Lung (tissue), 12 donors: ENCODE results near the gene CGB3. TPM values are rescaled to one million over a fixed set of nuclear protein-coding genes. Genes with fewer than 3 reads are reported as not detected.

Experiments
- ATAC-seq: fragments of 200-7000 bp; cut with Tn5 transposase; one replicate; pipeline ENCODE4 v1.9.1; 2020; ENCODE audit warnings: moderate number of reproducible peaks; ENCODE audit not compliant: insufficient read depth, low FRiP score
- DNase-seq, 3 donors: peaks; one replicate each; pipeline ENCODE4 v3.0.0-alpha.2; 2013 to 2017
- H3K27ac ChIP-seq, 2 donors: one replicate each; pipeline ENCODE4 v1.5.1; 2013; ENCODE audit warnings: mild to moderate bottlenecking in 2 of 2, moderate library complexity in 2 of 2, control low read depth in 1 of 2, inconsistent platforms in 1 of 2, low read depth in 1 of 2, low read length in 1 of 2
- H3K27me3 ChIP-seq, 3 donors: one replicate each; pipeline ENCODE4 v1.5.1; 2013; ENCODE audit warnings: low read length in 2 of 3; ENCODE audit not compliant: control insufficient read depth in 3 of 3, insufficient read depth in 3 of 3
- H3K36me3 ChIP-seq, 4 donors: one replicate each; pipeline ENCODE4 v1.5.1; 2013; ENCODE audit warnings: low read length in 4 of 4, mild to moderate bottlenecking in 1 of 4, moderate library complexity in 1 of 4; ENCODE audit not compliant: control insufficient read depth in 4 of 4, insufficient read depth in 4 of 4
- H3K4me1 ChIP-seq, 5 donors: one replicate each; pipeline ENCODE4 v1.5.1; 2013; ENCODE audit warnings: low read length in 5 of 5, mild to moderate bottlenecking in 2 of 5, moderate library complexity in 1 of 5; ENCODE audit not compliant: control insufficient read depth in 5 of 5, insufficient read depth in 5 of 5
- H3K4me3 ChIP-seq: one replicate; pipeline ENCODE4 v1.5.1; 2013; ENCODE audit warnings: mild to moderate bottlenecking, control low read depth, moderate library complexity
- H3K9ac ChIP-seq, 2 donors: one replicate each; pipeline ENCODE4 v1.5.1; 2013; ENCODE audit warnings: low read length in 2 of 2, control low read depth in 1 of 2; ENCODE audit not compliant: insufficient read depth in 1 of 2
- H3K9me3 ChIP-seq, 4 donors: one replicate each; pipeline ENCODE4 v1.5.1; 2013; ENCODE audit warnings: low read length in 3 of 4, mild to moderate bottlenecking in 1 of 4, moderate library complexity in 1 of 4; ENCODE audit not compliant: control insufficient read depth in 4 of 4, insufficient read depth in 3 of 4
- CTCF ChIP-seq: IDR thresholded peaks from 2 replicates; pipeline ENCODE4 v1.5.1; 2012; ENCODE audit warnings: mild to moderate bottlenecking; ENCODE audit errors: control extremely low read depth, extremely low read depth
- WGBS, 2 donors: extraction: QIAGEN DNeasy Blood & Tissue Kit; methylation state at CpG; one replicate each; pipeline ENCODE4 v1.1.7; 2013; 5-methylcytosine and 5-hydroxymethylcytosine counted together
- polyA plus RNA-seq, 2 donors: library from polyadenylated mRNA; stranded (reverse); fragments of 200-250 nt; gene quantifications; one replicate each; pipeline ENCODE4 v1.2.1, GENCODE V29; 2013
- total RNA-seq, 2 donors: library from RNA; depleted of rRNA in 1 of 2; stranded (reverse); fragments of >200 nt in 1 of 2; gene quantifications; one replicate each; pipeline ENCODE4 v1.2.1, GENCODE V29; 2014 to 2021
- donor health status: control.
- donor health status: control.
- donor health status: Bipolar disorder and iron deficiency.
- donor health status: healthy.
- donor health status: DM: yes; HTN: yes; CAD: no.

Gene CGB3
- total and polyA plus RNA-seq, 4 donors, result not detected

- H3K4me1 ChIP-seq, result peaks cover 0 to 19% (median 4%) of the 10 kb centered on the region in 5 donors
- DNase-seq (no peak), ATAC-seq (no peak)
- H3K4me3 ChIP-seq, result peak within 1 kb of the TSS; percentile 10
- peaks cover 0 to 30% (median 15%) of the 10 kb centered on the region in 3 donors for H3K27me3 ChIP-seq
- H3K9me3 ChIP-seq, result no peaks in the 10 kb centered on the region
- H3K9ac ChIP-seq, result no peak within 1 kb of the TSS
- TF ChIP-seq CTCF, result no peak
- H3K36me3 ChIP-seq, result peaks cover 8 to 31% (median 12%) of the 10 kb centered on the region in 4 donors
- WGBS, 2 donors, result 67 to 72% methylated on average over 16 to 17 of the region's 17 CpGs
- no peak within 1 kb of the TSS for H3K27ac ChIP-seq
Observed at GRCh38 chr19:49017041-49017665, 7.0 kb downstream of the CGB3 start, which contains the start of gene LHB. Gene LHB (minus strand): TSS chr19:49017091. CDS start chr19:49017081, 10 bp downstream.

- Histone ChIP-seq H3K27ac (no peak overlapping the region), H3K27me3 (peaks cover 0 to 27% (median 10%) of the 10 kb centered on the region in 3 donors), H3K9me3 (no peaks in the 10 kb centered on the region), H3K4me3 (no peak overlapping the region), H3K4me1 (peaks cover 0 to 19% (median 4%) of the 10 kb centered on the region in 5 donors), H3K9ac (no peak overlapping the region), H3K36me3 (peaks cover 8 to 40% (median 12%) of the 10 kb centered on the region in 4 donors)
- WGBS, 2 donors, result 95 to 97% methylated on average over 25 to 26 of the region's 29 CpGs
- no peak for DNase-seq
- ATAC-seq, result no peak
- TF ChIP-seq CTCF, result no peak
Observed at GRCh38 chr19:49016067-49016839, 7.9 kb downstream of the CGB3 start.

- H3K27ac ChIP-seq, result no peak overlapping the region
- H3K27me3 ChIP-seq, result peaks cover 0 to 14% (median 3%) of the 10 kb centered on the region in 3 donors
- H3K36me3 ChIP-seq, result peaks cover 8 to 53% (median 15%) of the 10 kb centered on the region in 4 donors
- DNase-seq (no peak), ATAC-seq (no peak)
- no peaks in the 10 kb centered on the region for H3K9me3 ChIP-seq
- no peak for TF ChIP-seq CTCF
- 92 to 94% methylated on average over 18 of the region's 18 CpGs for WGBS, 2 donors
- no peak overlapping the region for H3K9ac ChIP-seq
- no peak overlapping the region for H3K4me3 ChIP-seq
- H3K4me1 ChIP-seq, result peaks cover 0 to 19% (median 4%) of the 10 kb centered on the region in 5 donors
Observed at GRCh38 chr19:49014870-49015255, 9.3 kb downstream of the CGB3 start.
